SK-N-SH treated with all-trans-retinoic acid at 6 μM for 48 hours (cell line): ENCODE data around the gene MTFR1L.

Source experiments
- ATAC-seq: fragments of 200-7000 bp; cut with Tn5 transposase; 3 replicates; pipeline ENCODE4 v1.9.1; 2020; ENCODE audit warnings: mild to moderate bottlenecking, moderate library complexity
- ARNTL ChIP-seq: fragments of 450-650 bp; formaldehyde crosslinking; IDR thresholded peaks from 2 replicates; pipeline ENCODE4 v1.5.0; 2020; ENCODE audit warnings: low read depth, mild to moderate bottlenecking, moderate library complexity, borderline replicate concordance
- BACH2 ChIP-seq: fragments of 250-450 bp; sonication (Bioruptor Pico); IDR thresholded peaks from 2 replicates; pipeline ENCODE4 v1.9.0; 2021; ENCODE audit warnings: mild to moderate bottlenecking, borderline replicate concordance
- CREB5 ChIP-seq: fragments of 250-450 bp; sonication (Bioruptor Pico); IDR thresholded peaks from 2 replicates; pipeline ENCODE4 v1.5.1; 2020; ENCODE audit warnings: low read depth, mild to moderate bottlenecking, moderate library complexity
- CSDC2 ChIP-seq: fragments of 250-450 bp; sonication (Bioruptor Pico); IDR thresholded peaks from 2 replicates; pipeline ENCODE4 v1.5.0; 2020; ENCODE audit warnings: mild to moderate bottlenecking, moderate library complexity
- CSRNP3 ChIP-seq: fragments of 250-450 bp; sonication (Bioruptor Pico); IDR thresholded peaks from 2 replicates; pipeline ENCODE4 v1.5.1; 2021; ENCODE audit warnings: mild to moderate bottlenecking, moderate library complexity
- ESRRG ChIP-seq: fragments of 250-450 bp; sonication (Bioruptor Pico); IDR thresholded peaks from 2 replicates; pipeline ENCODE4 v1.6.1; 2021; ENCODE audit warnings: mild to moderate bottlenecking
- GLIS3 ChIP-seq: fragments of 250-450 bp; sonication (Bioruptor Pico); IDR thresholded peaks from 2 replicates; pipeline ENCODE4 v1.5.0; 2020; ENCODE audit warnings: mild to moderate bottlenecking, moderate library complexity
- ISL1 ChIP-seq: fragments of 250-450 bp; sonication (Bioruptor Pico); IDR thresholded peaks from 2 replicates; pipeline ENCODE4 v2.1.2; 2022; ENCODE audit warnings: mild to moderate bottlenecking, moderate library complexity
- OSR1 ChIP-seq: fragments of 250-450 bp; sonication (Bioruptor Pico); IDR thresholded peaks from 2 replicates; pipeline ENCODE4 v1.8.0; 2022; ENCODE audit warnings: moderate library complexity, mild to moderate bottlenecking, inconsistent platforms
- PATZ1 ChIP-seq: fragments of 250-450 bp; sonication (Bioruptor Pico); IDR thresholded peaks from 2 replicates; pipeline ENCODE4 v1.8.0; 2020; ENCODE audit warnings: mild to moderate bottlenecking, moderate library complexity, borderline replicate concordance
- POU6F1 ChIP-seq: fragments of 250-450 bp; sonication (Bioruptor Pico); IDR thresholded peaks from 2 replicates; pipeline ENCODE4 v1.8.0; 2021; ENCODE audit warnings: low read depth, mild to moderate bottlenecking, moderate library complexity, borderline replicate concordance
- PPARA ChIP-seq: fragments of 250-450 bp; sonication (Bioruptor Pico); IDR thresholded peaks from 2 replicates; pipeline ENCODE4 v1.5.0; 2020; ENCODE audit warnings: mild to moderate bottlenecking, borderline replicate concordance
- RARB ChIP-seq: fragments of 250-450 bp; sonication (Bioruptor Pico); IDR thresholded peaks from 2 replicates; pipeline ENCODE4 v1.8.0; 2021; ENCODE audit warnings: mild to moderate bottlenecking, moderate library complexity
- TCF4 ChIP-seq: fragments of 250-450 bp; sonication (Bioruptor Pico); IDR thresholded peaks from 2 replicates; pipeline ENCODE4 v1.8.0; 2021; ENCODE audit warnings: mild to moderate bottlenecking, moderate library complexity, borderline replicate concordance
- TOX ChIP-seq: fragments of 250-450 bp; sonication (Bioruptor Pico); IDR thresholded peaks from 2 replicates; pipeline ENCODE4 v1.8.0; 2021; ENCODE audit warnings: mild to moderate bottlenecking, moderate library complexity, borderline replicate concordance
- TSHZ2 ChIP-seq: fragments of 250-450 bp; sonication (Bioruptor Pico); IDR thresholded peaks from 2 replicates; pipeline ENCODE4 v1.5.0; 2020; ENCODE audit warnings: mild to moderate bottlenecking, moderate library complexity
- ZC3H10 ChIP-seq: fragments of 250-450 bp; sonication (Bioruptor Pico); IDR thresholded peaks from 2 replicates; pipeline ENCODE4 v1.5.1; 2021; ENCODE audit warnings: mild to moderate bottlenecking, moderate library complexity
- ZFP3 ChIP-seq: fragments of 250-450 bp; sonication (Bioruptor Pico); IDR thresholded peaks from 2 replicates; pipeline ENCODE4 v1.5.0; 2020; ENCODE audit warnings: mild to moderate bottlenecking, moderate library complexity
- ZNF565 ChIP-seq: fragments of 450-650 bp; formaldehyde crosslinking; conservative IDR thresholded peaks from 2 replicates; pipeline ENCODE4 v1.5.0; 2020; ENCODE audit warnings: low read depth, mild to moderate bottlenecking, moderate library complexity
- ZNF70 ChIP-seq: fragments of 450-650 bp; formaldehyde crosslinking; IDR thresholded peaks from 2 replicates; pipeline ENCODE4 v1.5.0; 2020; ENCODE audit warnings: mild to moderate bottlenecking, moderate library complexity
- ZNF8 ChIP-seq: fragments of 450-650 bp; formaldehyde crosslinking; IDR thresholded peaks from 2 replicates; pipeline ENCODE4 v1.5.0; 2020; ENCODE audit warnings: mild to moderate bottlenecking, moderate library complexity

MTFR1L gene

GRCh38 chr1:25869909-25870606 is 50.3 kb downstream of the MTFR1L start:
- no peak for ATAC-seq
- TF ChIP-seq CREB5 (CRISPR knock-in tag) (no peak), ZC3H10 (no peak), ISL1 (CRISPR knock-in tag) (no peak), BACH2 (CRISPR knock-in tag) (no peak), OSR1 (CRISPR knock-in tag) (no peak), ZNF8 (CRISPR knock-in tag) (no peak), GLIS3 (CRISPR knock-in tag) (no peak), RARB (no peak), TSHZ2 (no peak), ZFP3 (CRISPR knock-in tag) (no peak), ZNF70 (CRISPR knock-in tag) (no peak)
- TF ChIP-seq, all 23 proteins: peak for 0

GRCh38 chr1:25870614-25871013 is 50.9 kb downstream of the MTFR1L start:
- TF ChIP-seq ESRRG (CRISPR knock-in tag) (no peak), POU6F1 (CRISPR knock-in tag) (no peak), TOX (no peak), PATZ1 (CRISPR knock-in tag) (no peak), ZFP3 (CRISPR knock-in tag) (no peak), ZNF8 (CRISPR knock-in tag) (no peak), TCF4 (CRISPR knock-in tag) (no peak), BACH2 (CRISPR knock-in tag) (no peak), ZNF565 (no peak), TSHZ2 (no peak), PPARA (CRISPR knock-in tag) (no peak), CSRNP3 (CRISPR knock-in tag) (no peak), CSDC2 (CRISPR knock-in tag) (no peak), CREB5 (CRISPR knock-in tag) (no peak), ZC3H10 (no peak), ARNTL (no peak), OSR1 (CRISPR knock-in tag) (no peak)
- no peak for ATAC-seq
